Karpas-422 (cell line): ENCODE results near the gene ETV6. TPM values are rescaled to one million over a fixed set of nuclear protein-coding genes. Genes with fewer than 3 reads are reported as not detected.

Experiments used
- DNase-seq: peaks from one replicate; pipeline ENCODE4 v3.0.0-alpha.2; 2015
- H2AFZ ChIP-seq: fragments of 200-600 bp; sonication (generic); 2 replicates; pipeline ENCODE4 v1.6.1; 2014; ENCODE audit warnings: antibody characterized with exemption, low read length, mixed read lengths
- H3K27ac ChIP-seq: fragments of 200-600 bp; sonication (generic); 2 replicates; pipeline ENCODE4 v1.5.1; 2014; ENCODE audit warnings: mild to moderate bottlenecking, low read length, moderate library complexity
- H3K27me3 ChIP-seq: fragments of 200-600 bp; sonication (generic); 2 replicates; pipeline ENCODE4 v1.6.1; 2014; ENCODE audit warnings: low read length, mixed read lengths
- H3K36me3 ChIP-seq: fragments of 200-600 bp; sonication (generic); 2 replicates; pipeline ENCODE4 v1.6.1; 2014; ENCODE audit warnings: low read length, mixed read lengths; ENCODE audit not compliant: insufficient read depth
- H3K4me1 ChIP-seq: fragments of 200-600 bp; sonication (generic); 2 replicates; pipeline ENCODE4 v1.6.1; 2014; ENCODE audit warnings: mild to moderate bottlenecking, low read length, mixed read lengths
- H3K4me2 ChIP-seq: fragments of 200-600 bp; sonication (generic); 2 replicates; pipeline ENCODE4 v1.6.1; 2014; ENCODE audit warnings: low read length, low read depth, mild to moderate bottlenecking; ENCODE audit not compliant: poor library complexity, severe bottlenecking
- H3K4me3 ChIP-seq: fragments of 200-600 bp; sonication (generic); 2 replicates; pipeline ENCODE4 v1.5.1; 2014; ENCODE audit warnings: mild to moderate bottlenecking, antibody characterized with exemption, low read length, mixed read lengths
- H3K79me2 ChIP-seq: fragments of 200-600 bp; sonication (generic); 2 replicates; pipeline ENCODE4 v1.6.1; 2014; ENCODE audit warnings: mild to moderate bottlenecking, low read length, mixed read lengths
- H3K9ac ChIP-seq: fragments of 200-600 bp; sonication (generic); 2 replicates; pipeline ENCODE4 v1.6.0; 2014; ENCODE audit warnings: low read length
- H3K9me2 ChIP-seq: fragments of 200-600 bp; sonication (generic), shearing (Covaris generic); replicated peaks from 2 replicates; pipeline ENCODE4 v1.6.0; 2014; ENCODE audit warnings: mild to moderate bottlenecking, low read length, moderate library complexity; ENCODE audit not compliant: insufficient read depth
- H3K9me3 ChIP-seq: fragments of 300-700, 200-600 bp; sonication (generic); 2 replicates; pipeline ENCODE4 v1.6.1; 2014; ENCODE audit warnings: low read length, mixed read lengths
- H4K20me1 ChIP-seq: fragments of 200-600 bp; sonication (generic); 2 replicates; pipeline ENCODE4 v1.6.1; 2014; ENCODE audit warnings: mild to moderate bottlenecking, antibody characterized with exemption, low read length, low read depth; ENCODE audit not compliant: insufficient read depth
- total RNA-seq: library from RNA; depleted of rRNA; stranded (reverse); fragments of >200 nt; shearing (Covaris generic); gene quantifications from 2 replicates; pipeline ENCODE4 v1.2.3, GENCODE V29; 2014; ENCODE audit warnings: low replicate concordance

The ETV6 gene
- total RNA-seq, 1 experiment from 2014 or later = 1.0 TPM

DNA sequence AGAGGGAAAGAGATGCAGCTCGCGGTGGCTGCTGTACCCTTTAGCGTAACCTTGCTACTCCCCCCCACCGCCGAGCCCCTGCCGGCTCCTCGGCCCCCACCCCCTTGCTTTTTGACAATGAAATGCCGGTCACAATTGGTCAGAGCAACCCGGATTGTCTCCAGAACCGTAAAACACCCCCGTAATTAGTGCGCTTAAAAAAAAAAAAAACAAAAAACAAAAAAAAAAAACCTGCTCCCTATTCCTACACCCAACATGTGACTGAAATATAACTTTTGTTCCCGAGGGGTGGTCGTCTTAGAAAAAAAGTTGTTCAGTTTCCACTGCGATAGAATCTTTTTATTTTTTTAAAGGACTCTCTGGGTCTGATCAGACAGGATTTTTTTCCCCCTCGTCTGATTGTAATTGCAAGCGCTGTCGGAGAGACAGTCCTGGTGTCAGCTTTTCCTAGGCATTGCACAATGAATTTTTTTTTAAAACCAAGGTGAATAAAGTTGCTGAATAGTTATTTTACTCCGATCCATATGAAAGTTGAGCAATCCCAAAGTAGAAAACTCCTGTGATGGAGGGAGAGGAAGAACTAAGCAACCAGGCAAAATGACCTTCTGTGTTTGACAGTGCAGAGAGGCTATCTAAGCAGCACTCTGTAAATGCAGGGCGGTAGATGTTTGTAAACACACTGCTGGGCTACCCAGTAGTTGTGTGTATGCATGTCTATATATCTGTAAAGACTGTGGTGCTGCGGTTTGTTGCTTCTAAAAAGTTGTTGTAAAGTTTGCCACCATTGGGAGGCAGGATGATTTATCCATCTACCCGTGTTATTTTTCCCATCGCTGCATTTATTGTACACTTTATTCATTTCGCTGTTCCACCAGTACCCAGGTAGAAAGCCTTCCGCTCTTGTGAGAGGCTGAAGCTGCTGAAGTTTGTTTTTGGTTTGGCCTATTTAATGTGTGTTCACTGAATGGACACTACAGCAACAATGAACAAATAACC is 1.1 kb downstream of the ETV6 start:
- H3K9ac ChIP-seq = peak overlapping the region; percentile 73
- H3K27me3 ChIP-seq = peaks cover 4% of the 10 kb centered on the region; the same call in 1 of the 2 replicates
- H3K27ac ChIP-seq = no peak overlapping the region
- DNase-seq = peak; percentile 44
- peak overlapping the region; percentile 98 for H3K4me2 ChIP-seq
- peak overlapping the region; percentile 98; the same call in 1 of the 2 replicates for H2AFZ ChIP-seq
- peak overlapping the region; percentile 81 for H3K4me3 ChIP-seq
- no peaks in the 10 kb centered on the region for H3K36me3 ChIP-seq
- H3K9me2 ChIP-seq = no peaks in the 10 kb centered on the region
- H3K79me2 ChIP-seq = no peaks in the 10 kb centered on the region
- peaks cover 35% of the 10 kb centered on the region for H3K4me1 ChIP-seq
- no peaks in the 10 kb centered on the region for H4K20me1 ChIP-seq
- H3K9me3 ChIP-seq = no peaks in the 10 kb centered on the region

DNA sequence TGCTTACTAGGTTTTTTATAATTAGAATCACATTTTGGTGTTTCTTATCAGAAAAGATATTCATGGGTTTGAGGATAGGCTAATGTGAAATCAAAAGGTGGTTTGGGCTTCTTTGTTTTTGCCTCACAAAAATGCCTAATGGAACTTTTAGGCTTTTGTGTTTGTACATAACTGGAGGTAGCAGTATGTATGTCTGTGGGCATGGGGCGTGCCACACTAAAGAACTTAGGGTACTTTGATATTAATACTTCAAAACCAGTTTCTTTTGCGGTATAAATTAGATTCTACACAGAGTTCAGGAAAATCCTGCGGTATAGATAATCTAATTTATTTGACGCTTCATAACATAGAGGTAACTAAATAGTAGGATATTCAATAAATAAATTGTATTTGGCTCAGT is 1.9 kb downstream of the ETV6 start:
- Histone ChIP-seq H3K9me2 (no peaks in the 10 kb centered on the region), H3K36me3 (no peaks in the 10 kb centered on the region), H3K27me3 (peaks cover 4% of the 10 kb centered on the region; the same call in 1 of the 2 replicates), H2AFZ (no peak overlapping the region), H3K4me1 (peaks cover 35% of the 10 kb centered on the region), H3K4me3 (no peak overlapping the region), H4K20me1 (no peaks in the 10 kb centered on the region), H3K4me2 (peak overlapping the region; percentile 3), H3K9me3 (no peaks in the 10 kb centered on the region), H3K27ac (no peak overlapping the region), H3K9ac (no peak overlapping the region), H3K79me2 (no peaks in the 10 kb centered on the region)
- DNase-seq = no peak

DNA sequence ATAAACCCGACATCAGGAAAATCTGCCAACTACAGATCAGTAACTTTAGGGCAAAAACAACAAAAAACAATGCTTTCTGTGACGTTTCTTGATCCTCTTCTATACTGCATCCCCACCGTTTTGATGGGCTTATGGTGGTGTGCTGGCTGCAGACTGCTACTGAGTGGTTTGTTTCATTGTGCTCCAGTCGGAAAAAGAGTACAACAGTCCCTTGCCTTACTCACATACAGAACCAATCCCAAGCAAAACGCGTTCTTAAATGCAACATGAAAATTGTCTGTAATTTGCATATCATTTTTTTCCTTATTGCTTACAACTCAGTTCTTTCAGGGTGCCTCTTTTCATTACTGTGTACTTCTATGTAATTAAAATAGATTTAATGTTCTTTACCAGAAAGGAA is 2.3 kb downstream of the ETV6 start:
- no peaks in the 10 kb centered on the region for H3K79me2 ChIP-seq
- peaks cover 35% of the 10 kb centered on the region for H3K4me1 ChIP-seq
- no peak overlapping the region for H3K4me3 ChIP-seq
- no peak overlapping the region for H3K27ac ChIP-seq
- H3K9me3 ChIP-seq = no peaks in the 10 kb centered on the region
- peaks cover 4% of the 10 kb centered on the region; the same call in 1 of the 2 replicates for H3K27me3 ChIP-seq
- H3K9me2 ChIP-seq = no peaks in the 10 kb centered on the region
- H2AFZ ChIP-seq = no peak overlapping the region
- H3K4me2 ChIP-seq = peak overlapping the region; percentile 3
- H4K20me1 ChIP-seq = no peaks in the 10 kb centered on the region
- H3K9ac ChIP-seq = no peak overlapping the region
- H3K36me3 ChIP-seq = no peaks in the 10 kb centered on the region
- DNase-seq = no peak

DNA sequence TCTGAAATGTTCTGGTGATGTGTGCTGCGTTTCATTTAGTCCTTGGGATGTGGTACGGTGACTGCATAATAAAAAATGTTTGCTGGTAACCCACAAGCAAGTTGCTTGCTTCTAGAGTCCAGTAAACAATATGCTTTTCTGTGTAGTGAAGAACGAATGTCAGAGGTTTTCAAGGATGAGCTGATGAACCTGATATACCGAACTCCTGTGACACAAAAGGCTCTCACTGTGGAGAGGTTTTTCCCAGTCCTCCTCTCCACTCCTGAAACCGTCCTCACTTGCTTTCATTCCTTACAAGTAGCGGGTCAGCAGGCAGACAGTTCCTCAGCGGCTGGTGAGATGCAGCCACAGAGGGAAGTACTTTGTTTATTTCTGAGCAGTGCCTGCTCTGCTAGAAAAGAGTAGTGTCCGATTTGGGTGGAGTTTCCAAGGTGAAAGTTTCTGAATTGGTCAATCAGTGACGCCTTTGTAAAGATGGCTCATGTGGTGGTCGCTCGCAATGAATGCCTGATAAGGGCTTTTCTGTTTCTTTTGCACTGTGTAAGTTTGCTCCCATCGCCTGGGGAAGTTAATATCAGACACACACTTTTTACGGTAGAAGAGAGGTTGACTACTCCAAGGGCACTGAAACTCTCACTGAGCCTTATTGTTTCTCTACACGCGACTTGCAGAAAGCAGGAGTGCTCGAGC is 3.0 kb downstream of the ETV6 start:
- H3K4me1 ChIP-seq = peaks cover 35% of the 10 kb centered on the region
- no peak overlapping the region for H3K27ac ChIP-seq
- no peaks in the 10 kb centered on the region for H3K9me2 ChIP-seq
- no peak overlapping the region for H3K9ac ChIP-seq
- H3K4me2 ChIP-seq = peak overlapping the region; percentile 3
- H3K4me3 ChIP-seq = no peak overlapping the region
- H2AFZ ChIP-seq = no peak overlapping the region
- H3K36me3 ChIP-seq = no peaks in the 10 kb centered on the region
- peaks cover 4% of the 10 kb centered on the region; the same call in 1 of the 2 replicates for H3K27me3 ChIP-seq
- no peak for DNase-seq
- H3K9me3 ChIP-seq = no peaks in the 10 kb centered on the region
- no peaks in the 10 kb centered on the region for H4K20me1 ChIP-seq
- H3K79me2 ChIP-seq = no peaks in the 10 kb centered on the region

GRCh38 chr12:11653215-11653753 is 3.8 kb downstream of the ETV6 start:
- Histone ChIP-seq H3K9me2 (no peaks in the 10 kb centered on the region), H3K4me1 (peaks cover 35% of the 10 kb centered on the region), H3K36me3 (no peaks in the 10 kb centered on the region), H2AFZ (no peak overlapping the region), H3K79me2 (no peaks in the 10 kb centered on the region), H3K27ac (no peak overlapping the region), H3K4me3 (no peak overlapping the region), H3K27me3 (peaks cover 4% of the 10 kb centered on the region; the same call in 1 of the 2 replicates), H3K9me3 (no peaks in the 10 kb centered on the region), H3K9ac (no peak overlapping the region), H4K20me1 (no peaks in the 10 kb centered on the region), H3K4me2 (no peak overlapping the region)
- no peak for DNase-seq

- no peak overlapping the region for H3K9ac ChIP-seq
These were observed 4.9 kb downstream of the ETV6 start for GRCh38 chr12:11654338-11654737.

DNA sequence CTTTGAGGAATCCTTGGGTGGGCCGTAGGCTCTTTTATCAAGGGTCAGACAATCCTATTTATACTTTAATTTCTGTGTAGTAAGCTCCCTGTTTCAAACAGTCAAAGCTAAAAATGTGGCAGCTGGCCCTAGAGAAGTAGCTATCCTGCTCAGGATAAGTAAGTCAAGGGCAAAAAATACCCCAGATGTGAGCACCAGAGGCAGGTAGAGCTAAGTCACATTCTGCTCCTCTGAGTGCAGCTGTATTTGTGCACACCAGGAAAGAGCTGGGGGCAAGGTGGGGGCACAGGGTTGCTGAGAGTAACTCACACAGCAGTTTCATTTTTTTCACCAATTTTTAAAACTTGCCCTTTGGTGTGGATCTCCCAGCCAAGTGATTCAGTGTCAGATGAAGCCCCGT is 5.3 kb downstream of the ETV6 start:
- Histone ChIP-seq H3K9me3 (no peaks in the 10 kb centered on the region), H3K27ac (no peak overlapping the region), H3K4me2 (no peak overlapping the region), H3K36me3 (no peaks in the 10 kb centered on the region), H3K79me2 (no peaks in the 10 kb centered on the region), H3K4me3 (no peak overlapping the region), H2AFZ (no peak overlapping the region), H3K9me2 (no peaks in the 10 kb centered on the region), H3K4me1 (peaks cover 26% of the 10 kb centered on the region), H3K27me3 (peaks cover 4% of the 10 kb centered on the region; the same call in 1 of the 2 replicates), H4K20me1 (no peaks in the 10 kb centered on the region), H3K9ac (no peak overlapping the region)
- no peak for DNase-seq

More at GRCh38 chr12:11654338-11654737, 4.9 kb downstream of the ETV6 start:
- Histone ChIP-seq H3K27ac (no peak overlapping the region), H3K9me3 (no peaks in the 10 kb centered on the region), H2AFZ (no peak overlapping the region), H3K36me3 (no peaks in the 10 kb centered on the region), H3K9me2 (no peaks in the 10 kb centered on the region), H3K27me3 (peaks cover 4% of the 10 kb centered on the region; the same call in 1 of the 2 replicates), H3K4me1 (peaks cover 26% of the 10 kb centered on the region), H3K79me2 (no peaks in the 10 kb centered on the region), H4K20me1 (no peaks in the 10 kb centered on the region), H3K4me3 (no peak overlapping the region), H3K4me2 (no peak overlapping the region)
- no peak for DNase-seq

- Histone ChIP-seq H3K4me1 (peaks cover 20% of the 10 kb centered on the region), H3K36me3 (no peaks in the 10 kb centered on the region), H3K9me2 (no peaks in the 10 kb centered on the region), H3K4me2 (no peak overlapping the region), H2AFZ (no peak overlapping the region), H3K4me3 (no peak overlapping the region), H3K9ac (no peak overlapping the region), H3K9me3 (no peaks in the 10 kb centered on the region), H4K20me1 (no peaks in the 10 kb centered on the region), H3K27me3 (no peaks in the 10 kb centered on the region), H3K27ac (no peak overlapping the region), H3K79me2 (no peaks in the 10 kb centered on the region)
- no peak for DNase-seq
These were observed 6.4 kb downstream of the ETV6 start for GRCh38 chr12:11655842-11656241.
